Mesenchymal stem cell (in vitro differentiated cells and primary cell): ENCODE measurements around the gene SLC17A6.

Experiments used
- DNase-seq: peaks from one replicate; pipeline ENCODE4 v3.0.0-alpha.2; 2013
- H2AFZ ChIP-seq: one replicate; pipeline ENCODE4 v1.6.1; 2013; ENCODE audit warnings: low read depth, mild to moderate bottlenecking, control low read depth, inconsistent platforms, low read length, moderate library complexity
- H2AK5ac ChIP-seq: 2 replicates; pipeline ENCODE4 v1.6.1; 2013; ENCODE audit warnings: low read length, moderate library complexity, mild to moderate bottlenecking, inconsistent platforms; ENCODE audit not compliant: severe bottlenecking
- H2BK120ac ChIP-seq: one replicate; pipeline ENCODE4 v1.6.1; 2013; ENCODE audit warnings: low read depth, mild to moderate bottlenecking, inconsistent platforms, low read length, moderate library complexity
- H2BK12ac ChIP-seq, 2 experiments: one replicate each; pipeline ENCODE4 v1.6.1; 2013; ENCODE audit warnings: inconsistent platforms in 2 of 2, low read length in 2 of 2, mild to moderate bottlenecking in 2 of 2, moderate library complexity in 2 of 2, control low read depth in 1 of 2
- H2BK15ac ChIP-seq: one replicate; pipeline ENCODE4 v1.6.1; 2013; ENCODE audit warnings: mild to moderate bottlenecking, low read depth, inconsistent platforms; ENCODE audit not compliant: poor library complexity, severe bottlenecking
- H2BK5ac ChIP-seq: 2 replicates; pipeline ENCODE4 v1.6.1; 2013; ENCODE audit warnings: low read depth, mild to moderate bottlenecking, low read length, control low read depth, inconsistent platforms; ENCODE audit not compliant: poor library complexity, severe bottlenecking
- H3K14ac ChIP-seq, 2 experiments: one replicate each; pipeline ENCODE4 v1.6.1; 2013; ENCODE audit warnings: inconsistent platforms in 2 of 2, low read length in 2 of 2, control low read depth in 1 of 2, mild to moderate bottlenecking in 1 of 2, moderate library complexity in 1 of 2
- H3K18ac ChIP-seq, 2 experiments: one replicate each; pipeline ENCODE4 v1.6.1; 2013; ENCODE audit warnings: inconsistent platforms in 2 of 2, low read length in 2 of 2, control low read depth in 1 of 2, low read depth in 1 of 2, mild to moderate bottlenecking in 1 of 2
- H3K23ac ChIP-seq, 2 experiments: one replicate each; pipeline ENCODE4 v1.6.1; 2013; ENCODE audit warnings: inconsistent platforms in 2 of 2, low read length in 2 of 2, mild to moderate bottlenecking in 2 of 2, moderate library complexity in 2 of 2, control low read depth in 1 of 2
- H3K27ac ChIP-seq: 2 replicates; pipeline ENCODE4 v1.5.1; 2013; ENCODE audit warnings: mild to moderate bottlenecking, moderate library complexity, low read length, control low read depth, inconsistent platforms; ENCODE audit not compliant: poor library complexity, severe bottlenecking
- H3K27me3 ChIP-seq, 2 experiments: 2 replicates each; pipeline versions ENCODE4 v1.6.1 to v1.7.0; 2013; ENCODE audit warnings: low read length in 2 of 2, mild to moderate bottlenecking in 2 of 2, moderate library complexity in 2 of 2, control low read depth in 1 of 2, inconsistent platforms in 1 of 2; ENCODE audit not compliant: control insufficient read depth in 1 of 2, insufficient read depth in 1 of 2
- H3K36me3 ChIP-seq, 2 experiments: 2 replicates each; pipeline versions ENCODE4 v1.6.1 to v1.7.0; 2013; ENCODE audit warnings: low read length in 2 of 2, control low read depth in 1 of 2, inconsistent platforms in 1 of 2, low read depth in 1 of 2, mild to moderate bottlenecking in 1 of 2; ENCODE audit not compliant: insufficient read depth in 2 of 2, control insufficient read depth in 1 of 2
- H3K4ac ChIP-seq, 2 experiments: one replicate each; pipeline ENCODE4 v1.6.1; 2013; ENCODE audit warnings: inconsistent platforms in 2 of 2, low read length in 2 of 2, mild to moderate bottlenecking in 2 of 2, moderate library complexity in 2 of 2, control low read depth in 1 of 2, low read depth in 1 of 2
- H3K4me1 ChIP-seq: 2 replicates; pipeline ENCODE4 v1.6.1; 2013; ENCODE audit warnings: low read depth, low read length, control low read depth; ENCODE audit not compliant: control insufficient read depth, insufficient read depth
- H3K4me2 ChIP-seq: 2 replicates; pipeline ENCODE4 v1.6.1; 2013; ENCODE audit warnings: low read length, mild to moderate bottlenecking, inconsistent platforms; ENCODE audit not compliant: poor library complexity, severe bottlenecking
- H3K4me3 ChIP-seq, 2 experiments: 2 replicates each; pipeline versions ENCODE4 v1.5.1 to v1.7.0; 2013; ENCODE audit warnings: low read length in 2 of 2, mild to moderate bottlenecking in 2 of 2, control low read depth in 1 of 2, low read depth in 1 of 2; ENCODE audit not compliant: insufficient read depth in 1 of 2
- H3K79me1 ChIP-seq: replicated peaks from 2 replicates; pipeline ENCODE4 v1.6.1; 2013; ENCODE audit warnings: mild to moderate bottlenecking, control low read depth, low read length, inconsistent platforms; ENCODE audit not compliant: poor library complexity, severe bottlenecking
- H3K9ac ChIP-seq: 2 replicates; pipeline ENCODE4 v1.7.0; 2013; ENCODE audit warnings: mild to moderate bottlenecking, low read length, moderate library complexity
- H3K9me3 ChIP-seq: 2 replicates; pipeline ENCODE4 v1.7.0; 2013; ENCODE audit warnings: mild to moderate bottlenecking, low read length; ENCODE audit not compliant: control insufficient read depth
- H4K8ac ChIP-seq: one replicate; pipeline ENCODE4 v1.6.1; 2013; ENCODE audit warnings: inconsistent platforms, mild to moderate bottlenecking, low read length, moderate library complexity
- H4K91ac ChIP-seq: one replicate; pipeline ENCODE4 v1.6.1; 2013; ENCODE audit warnings: mild to moderate bottlenecking, low read length, inconsistent platforms
- WGBS: methylation state at CpG from one replicate; pipeline ENCODE4 v1.1.7; 2013; ENCODE audit warnings: mixed read lengths; 5-methylcytosine and 5-hydroxymethylcytosine counted together

Gene SLC17A6

GRCh38 chr11:22343371-22344032, 5.3 kb downstream of the SLC17A6 start:
- no peak overlapping the region for H2AFZ ChIP-seq
- H3K27ac ChIP-seq: no peak overlapping the region
- no peak overlapping the region for H2AK5ac ChIP-seq
- DNase-seq: no peak
- no peak overlapping the region for H3K14ac ChIP-seq
- no peak overlapping the region for H2BK5ac ChIP-seq
- H3K4me1 ChIP-seq: no peaks in the 10 kb centered on the region
- 2% methylated on average over 34 of the region's 34 CpGs for WGBS
- H3K4me2 ChIP-seq: no peak overlapping the region
- no peak overlapping the region for H3K23ac ChIP-seq
- no peak overlapping the region for H2BK15ac ChIP-seq
- H3K18ac ChIP-seq: no peak overlapping the region
- H2BK12ac ChIP-seq: no peak overlapping the region
- no peak overlapping the region for H4K91ac ChIP-seq
- no peak overlapping the region for H3K4me3 ChIP-seq
- no peak overlapping the region for H3K9ac ChIP-seq
- no peaks in the 10 kb centered on the region for H3K79me1 ChIP-seq
- H3K36me3 ChIP-seq: no peaks in the 10 kb centered on the region
- H2BK120ac ChIP-seq: no peak overlapping the region
- no peak overlapping the region for H4K8ac ChIP-seq
- no peaks in the 10 kb centered on the region for H3K9me3 ChIP-seq
- H3K27me3 ChIP-seq: peaks cover 52 to 63% of the 10 kb centered on the region in 2 experiments
- no peak overlapping the region for H3K4ac ChIP-seq

- H3K4me1 ChIP-seq: no peaks in the 10 kb centered on the region
- H3K79me1 ChIP-seq: no peaks in the 10 kb centered on the region
- peaks cover 49 to 64% of the 10 kb centered on the region in 2 experiments for H3K27me3 ChIP-seq
- no peak overlapping the region for H3K18ac ChIP-seq
- H3K27ac ChIP-seq: no peak overlapping the region
- H3K9ac ChIP-seq: no peak overlapping the region
- H2BK15ac ChIP-seq: no peak overlapping the region
- H4K91ac ChIP-seq: no peak overlapping the region
- no peak overlapping the region for H2AK5ac ChIP-seq
- no peak overlapping the region for H2BK12ac ChIP-seq
- 18% methylated on average over 3 of the region's 3 CpGs for WGBS
- H3K14ac ChIP-seq: no peak overlapping the region
- H3K36me3 ChIP-seq: no peaks in the 10 kb centered on the region
- no peak overlapping the region for H2BK120ac ChIP-seq
- no peak overlapping the region for H3K4ac ChIP-seq
- no peak overlapping the region for H3K4me2 ChIP-seq
- H3K9me3 ChIP-seq: no peaks in the 10 kb centered on the region
- DNase-seq: no peak
- H4K8ac ChIP-seq: no peak overlapping the region
- H3K4me3 ChIP-seq: no peak overlapping the region
- H2AFZ ChIP-seq: no peak overlapping the region
- no peak overlapping the region for H3K23ac ChIP-seq
- no peak overlapping the region for H2BK5ac ChIP-seq
Observed at GRCh38 chr11:22344081-22344480, 5.9 kb downstream of the SLC17A6 start.

GRCh38 chr11:22346282-22346681, 8.1 kb downstream of the SLC17A6 start:
- Histone ChIP-seq H4K8ac (no peak overlapping the region), H3K79me1 (no peaks in the 10 kb centered on the region), H3K9me3 (no peaks in the 10 kb centered on the region), H3K14ac (no peak overlapping the region), H3K23ac (no peak overlapping the region), H3K4ac (no peak overlapping the region), H2BK12ac (no peak overlapping the region), H2AK5ac (no peak overlapping the region), H2BK120ac (no peak overlapping the region), H2BK5ac (no peak overlapping the region), H3K4me2 (no peak overlapping the region), H3K18ac (no peak overlapping the region), H3K27me3 (peaks cover 32 to 53% of the 10 kb centered on the region in 2 experiments), H3K4me1 (no peaks in the 10 kb centered on the region), H3K36me3 (no peaks in the 10 kb centered on the region), H4K91ac (no peak overlapping the region), H2AFZ (no peak overlapping the region), H3K4me3 (no peak overlapping the region), H2BK15ac (no peak overlapping the region), H3K27ac (no peak overlapping the region), H3K9ac (no peak overlapping the region)
- DNase-seq: no peak

GRCh38 chr11:22347857-22348487, 9.8 kb downstream of the SLC17A6 start:
- Histone ChIP-seq H4K91ac (no peak overlapping the region), H3K27ac (no peak overlapping the region), H3K4ac (no peak overlapping the region), H2BK5ac (no peak overlapping the region), H3K18ac (no peak overlapping the region), H3K9ac (no peak overlapping the region), H2AK5ac (no peak overlapping the region), H2AFZ (no peak overlapping the region), H3K36me3 (no peaks in the 10 kb centered on the region), H3K4me2 (no peak overlapping the region), H2BK15ac (no peak overlapping the region), H3K79me1 (no peaks in the 10 kb centered on the region), H3K4me3 (no peak overlapping the region), H3K9me3 (no peaks in the 10 kb centered on the region), H3K23ac (no peak overlapping the region), H4K8ac (no peak overlapping the region), H2BK120ac (no peak overlapping the region), H3K4me1 (no peaks in the 10 kb centered on the region), H2BK12ac (no peak overlapping the region), H3K14ac (no peak overlapping the region), H3K27me3 (peaks cover 15 to 36% of the 10 kb centered on the region in 2 experiments)
- DNase-seq: no peak
- WGBS: 96% methylated on average over 2 of the region's 4 CpGs
